ENCODE results near the gene EML1. TPM values are rescaled to one million over a fixed set of nuclear protein-coding genes. Genes with fewer than 3 reads are reported as not detected.

Gene EML1
- total RNA-seq, 3 donors from 2014 or later (not counting 1 experiment from before 2014, with no cell fraction given), result not detected

DNA sequence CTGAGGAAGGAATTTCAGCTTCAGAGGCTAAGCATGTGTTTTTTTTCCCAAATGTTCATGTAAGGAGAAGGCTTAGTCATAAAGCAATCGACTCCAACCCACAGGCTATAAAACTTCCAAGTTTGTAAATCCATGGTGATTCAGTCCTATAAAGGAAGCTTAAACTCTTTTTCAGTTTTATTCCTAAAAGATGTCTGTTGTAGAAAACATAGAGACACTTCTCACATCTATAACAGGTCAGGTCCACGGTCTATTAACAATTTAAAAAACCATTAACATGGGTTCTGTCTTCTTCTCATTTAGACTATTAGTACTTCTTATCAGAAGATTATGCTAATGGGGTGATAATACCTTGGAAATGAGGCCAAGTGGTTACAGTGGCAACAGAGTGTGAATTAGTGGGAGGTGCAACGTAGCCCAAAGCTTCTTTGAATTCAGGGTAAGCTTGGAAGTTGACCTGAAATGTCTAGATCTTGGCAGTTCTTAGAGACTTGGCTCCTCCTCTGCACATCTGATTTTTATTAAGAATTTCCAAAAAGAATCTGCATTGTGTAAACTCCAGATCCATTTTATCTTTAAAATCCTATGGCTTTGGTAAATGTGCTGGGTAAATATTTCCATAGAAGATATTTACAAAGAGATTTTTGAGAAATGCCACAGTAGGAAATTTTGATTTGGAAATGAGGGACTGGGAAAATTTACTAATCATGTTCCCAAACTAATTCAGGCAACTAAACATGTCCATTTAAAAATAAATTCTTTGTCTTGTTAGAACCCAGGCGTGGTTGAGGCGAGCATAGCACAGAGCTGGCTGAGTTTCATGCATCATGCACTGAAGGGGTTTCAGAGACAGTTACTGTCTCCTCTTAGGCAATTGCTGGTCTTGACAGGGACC is 86.4 kb downstream of the EML1 start:
- H3K4me3 Mint-ChIP-seq, result no peak overlapping the region
- no peaks in the 10 kb centered on the region for H3K36me3 ChIP-seq (ENCODE audit: control insufficient read depth, insufficient read depth, low read length)
- no peaks in the 10 kb centered on the region for H3K36me3 Mint-ChIP-seq
- TF ChIP-seq, protein P1, sequence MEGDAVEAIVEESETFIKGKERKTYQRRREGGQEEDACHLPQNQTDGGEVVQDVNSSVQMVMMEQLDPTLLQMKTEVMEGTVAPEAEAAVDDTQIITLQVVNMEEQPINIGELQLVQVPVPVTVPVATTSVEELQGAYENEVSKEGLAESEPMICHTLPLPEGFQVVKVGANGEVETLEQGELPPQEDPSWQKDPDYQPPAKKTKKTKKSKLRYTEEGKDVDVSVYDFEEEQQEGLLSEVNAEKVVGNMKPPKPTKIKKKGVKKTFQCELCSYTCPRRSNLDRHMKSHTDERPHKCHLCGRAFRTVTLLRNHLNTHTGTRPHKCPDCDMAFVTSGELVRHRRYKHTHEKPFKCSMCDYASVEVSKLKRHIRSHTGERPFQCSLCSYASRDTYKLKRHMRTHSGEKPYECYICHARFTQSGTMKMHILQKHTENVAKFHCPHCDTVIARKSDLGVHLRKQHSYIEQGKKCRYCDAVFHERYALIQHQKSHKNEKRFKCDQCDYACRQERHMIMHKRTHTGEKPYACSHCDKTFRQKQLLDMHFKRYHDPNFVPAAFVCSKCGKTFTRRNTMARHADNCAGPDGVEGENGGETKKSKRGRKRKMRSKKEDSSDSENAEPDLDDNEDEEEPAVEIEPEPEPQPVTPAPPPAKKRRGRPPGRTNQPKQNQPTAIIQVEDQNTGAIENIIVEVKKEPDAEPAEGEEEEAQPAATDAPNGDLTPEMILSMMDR (IDR thresholded peaks at IDR 0.05), result no peak
- no peaks in the 10 kb centered on the region for H3K9me3 Mint-ChIP-seq
- no peak overlapping the region for H3K27ac Mint-ChIP-seq
- H3K4me1 Mint-ChIP-seq, result no peaks in the 10 kb centered on the region
- intact Hi-C loops (cut with micrococcal nuclease), result no loop called here
- H3K27ac ChIP-seq (ENCODE audit: low read length), result no peak overlapping the region
- DNase-seq, result no peak
- H3K4me1 ChIP-seq (ENCODE audit: control insufficient read depth, insufficient read depth, low read length), result no peaks in the 10 kb centered on the region
- no peak for ATAC-seq
- peaks cover 18 to 23% of the 10 kb centered on the region in 2 donors for H3K27me3 Mint-ChIP-seq (ENCODE audit: low read depth in 2 of 2)
- no peak overlapping the region for H3K4me3 ChIP-seq (ENCODE audit: low read length)
- 79% methylated on average over 3 of the region's 5 CpGs for WGBS (ENCODE audit: insufficient coverage)
- H3K9me3 ChIP-seq (ENCODE audit: control insufficient read depth, insufficient read depth, low read length), result no peaks in the 10 kb centered on the region
- peaks cover 9% of the 10 kb centered on the region for H3K27me3 ChIP-seq (ENCODE audit: control insufficient read depth, insufficient read depth, low read length)

DNA sequence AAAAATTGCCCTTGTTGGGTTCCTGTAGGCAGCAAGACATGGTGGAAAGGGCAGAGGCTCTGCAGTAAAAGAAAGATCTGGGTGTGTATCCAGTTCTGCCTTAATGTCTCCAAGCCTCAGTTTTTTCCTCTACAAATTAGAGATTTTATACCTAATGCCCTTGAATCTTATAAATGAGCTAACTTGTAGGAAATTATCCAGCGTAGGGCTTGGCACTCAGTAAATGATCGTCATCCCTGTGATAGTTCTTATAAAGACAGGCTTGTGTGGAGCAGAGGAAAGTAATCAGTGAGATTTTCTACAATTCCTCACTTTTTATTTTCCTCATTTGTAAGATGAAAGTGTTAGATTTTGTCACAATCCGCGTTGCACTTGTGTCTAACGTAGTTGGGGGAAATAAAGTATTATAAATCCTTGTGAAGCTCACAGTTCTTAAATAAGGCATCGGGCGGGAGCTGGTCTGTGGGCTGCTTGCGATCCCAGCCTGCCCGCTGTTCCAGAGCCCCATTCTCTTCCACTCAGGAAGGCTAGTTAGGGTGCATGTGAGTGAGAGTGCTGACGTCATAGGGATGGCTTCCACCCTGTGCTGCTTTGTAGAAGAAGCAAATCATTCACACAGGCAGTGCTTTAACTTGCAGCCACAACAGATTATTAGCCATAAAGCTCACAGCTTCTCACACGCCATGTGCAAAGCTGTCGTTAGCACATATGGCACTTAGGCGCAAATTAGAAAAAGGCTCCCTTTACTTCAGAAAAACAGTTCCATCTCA is 87.6 kb downstream of the EML1 start:
- TF ChIP-seq, protein P1 (IDR thresholded peaks at IDR 0.05), result no peak
- intact Hi-C loops (cut with micrococcal nuclease), result no loop called here
- no peaks in the 10 kb centered on the region for H3K9me3 Mint-ChIP-seq
- H3K4me1 Mint-ChIP-seq, result no peaks in the 10 kb centered on the region
- 86% methylated on average over 13 of the region's 13 CpGs for WGBS (ENCODE audit: insufficient coverage)
- peaks cover 16 to 26% of the 10 kb centered on the region in 2 donors for H3K27me3 Mint-ChIP-seq (ENCODE audit: low read depth in 2 of 2)
- H3K4me1 ChIP-seq (ENCODE audit: control insufficient read depth, insufficient read depth, low read length), result no peaks in the 10 kb centered on the region
- no peaks in the 10 kb centered on the region for H3K36me3 ChIP-seq (ENCODE audit: control insufficient read depth, insufficient read depth, low read length)
- no peak overlapping the region for H3K27ac Mint-ChIP-seq
- H3K27ac ChIP-seq (ENCODE audit: low read length), result no peak overlapping the region
- ATAC-seq (no peak), DNase-seq (no peak)
- no peaks in the 10 kb centered on the region for H3K36me3 Mint-ChIP-seq
- H3K27me3 ChIP-seq (ENCODE audit: control insufficient read depth, insufficient read depth, low read length), result peaks cover 9% of the 10 kb centered on the region
- no peak overlapping the region for H3K4me3 Mint-ChIP-seq
- no peak overlapping the region for H3K4me3 ChIP-seq (ENCODE audit: low read length)
- H3K9me3 ChIP-seq (ENCODE audit: control insufficient read depth, insufficient read depth, low read length), result no peaks in the 10 kb centered on the region

- WGBS (ENCODE audit: insufficient coverage), result 88% methylated on average over 9 of the region's 9 CpGs
- H3K27ac Mint-ChIP-seq, result no peak overlapping the region
- Histone ChIP-seq H3K27ac (ENCODE audit: low read length) (no peak overlapping the region), H3K27me3 (ENCODE audit: control insufficient read depth, insufficient read depth, low read length) (peaks cover 9% of the 10 kb centered on the region), H3K36me3 (ENCODE audit: control insufficient read depth, insufficient read depth, low read length) (no peaks in the 10 kb centered on the region), H3K4me1 (ENCODE audit: control insufficient read depth, insufficient read depth, low read length) (no peaks in the 10 kb centered on the region), H3K9me3 (ENCODE audit: control insufficient read depth, insufficient read depth, low read length) (no peaks in the 10 kb centered on the region), H3K4me3 (ENCODE audit: low read length) (no peak overlapping the region)
- intact Hi-C loops (cut with micrococcal nuclease), result no loop called here
- ATAC-seq (no peak), DNase-seq (no peak)
- no peaks in the 10 kb centered on the region for H3K9me3 Mint-ChIP-seq
- H3K4me1 Mint-ChIP-seq, result no peaks in the 10 kb centered on the region
- H3K27me3 Mint-ChIP-seq (ENCODE audit: low read depth in 2 of 2), result peaks cover 7 to 32% of the 10 kb centered on the region in 2 donors
- H3K4me3 Mint-ChIP-seq, result no peak overlapping the region
- TF ChIP-seq, protein P1 (IDR thresholded peaks at IDR 0.05), result no peak
- H3K36me3 Mint-ChIP-seq, result no peaks in the 10 kb centered on the region
Measured at GRCh38 chr14:99883866-99884650, 90.8 kb downstream of the EML1 start.

All from natural killer cell (primary cell).